ENCODE measurements around the gene WDR13.
"Not testable (repeated sequence)": the region's sequence is repeated elsewhere in the genome, so short reads cannot be mapped to it uniquely, and the experiment has no call there.

WDR13 gene

DNA sequence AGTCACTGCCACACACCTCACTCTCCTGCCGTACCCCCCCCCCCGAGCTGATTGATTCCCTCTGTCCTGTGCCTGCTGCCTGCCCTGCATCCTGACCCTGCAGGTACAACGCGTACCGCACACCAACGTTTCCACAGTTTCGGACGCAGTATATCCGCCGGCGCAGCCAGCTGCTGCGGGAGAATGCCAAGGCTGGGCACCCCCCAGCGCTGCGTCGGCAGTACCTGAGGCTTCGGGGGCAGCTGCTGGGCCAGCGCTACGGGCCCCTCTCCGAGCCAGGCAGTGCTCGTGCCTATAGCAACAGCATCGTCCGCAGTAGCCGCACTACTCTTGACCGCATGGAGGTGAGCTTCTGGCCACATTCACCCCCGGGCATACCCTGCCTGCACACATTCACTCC, 1.3 kb downstream of the WDR13 start:
- no peak for DNase-seq

DNA sequence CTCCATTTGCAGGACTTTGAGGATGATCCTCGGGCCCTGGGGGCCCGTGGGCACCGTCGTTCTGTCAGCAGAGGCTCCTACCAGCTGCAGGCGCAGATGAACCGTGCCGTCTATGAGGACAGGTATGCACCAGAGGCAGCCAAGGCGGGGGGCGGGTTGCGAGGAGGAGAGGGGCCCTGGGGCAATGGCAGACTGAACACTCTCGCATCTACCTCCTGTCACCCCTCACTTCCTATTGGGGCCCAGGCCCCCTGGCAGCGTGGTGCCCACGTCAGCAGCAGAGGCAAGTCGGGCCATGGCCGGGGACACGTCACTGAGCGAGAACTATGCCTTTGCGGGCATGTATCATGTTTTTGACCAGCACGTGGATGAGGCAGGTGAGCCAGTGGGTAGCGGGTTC, 2.0 kb downstream of the WDR13 start:
- DNase-seq = no peak

GRCh38 chrX:48600226-48600625, 2.9 kb downstream of the WDR13 start:
- DNase-seq = no peak

DNA sequence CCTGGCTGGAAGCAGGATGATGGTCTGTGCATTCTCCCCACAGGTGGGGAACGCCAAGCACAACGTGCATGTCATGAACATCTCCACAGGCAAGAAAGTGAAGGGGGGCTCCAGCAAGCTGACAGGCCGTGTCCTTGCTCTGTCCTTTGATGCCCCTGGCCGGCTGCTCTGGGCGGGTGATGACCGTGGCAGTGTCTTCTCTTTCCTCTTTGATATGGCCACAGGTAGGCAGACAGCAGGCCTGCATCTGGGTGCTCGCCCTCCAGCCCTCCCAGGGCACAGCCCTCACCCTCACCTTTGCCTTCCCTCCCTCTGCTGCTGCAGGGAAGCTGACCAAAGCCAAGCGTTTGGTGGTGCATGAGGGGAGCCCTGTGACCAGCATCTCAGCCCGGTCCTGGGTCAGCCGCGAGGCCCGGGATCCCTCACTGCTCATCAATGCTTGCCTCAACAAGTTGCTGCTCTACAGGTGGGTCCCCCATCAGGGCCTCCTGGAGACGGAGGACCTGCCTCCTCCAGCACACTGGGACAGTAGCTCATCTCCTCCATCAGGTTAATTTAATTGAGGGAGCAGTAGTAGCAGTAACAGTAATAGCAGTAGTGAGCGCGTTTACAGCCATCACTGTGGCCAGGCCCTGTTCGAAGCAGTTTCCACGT, 4.6 kb downstream of the WDR13 start:
- DNase-seq = no peak

- DNase-seq = no peak
These were observed 7.4 kb downstream of the WDR13 start for GRCh38 chrX:48604701-48605100.

- no peak for DNase-seq
These were observed 8.8 kb downstream of the WDR13 start for GRCh38 chrX:48606091-48606490.

- no peak for DNase-seq
These were observed 14.4 kb downstream of the WDR13 start for GRCh38 chrX:48611703-48612102.

DNA sequence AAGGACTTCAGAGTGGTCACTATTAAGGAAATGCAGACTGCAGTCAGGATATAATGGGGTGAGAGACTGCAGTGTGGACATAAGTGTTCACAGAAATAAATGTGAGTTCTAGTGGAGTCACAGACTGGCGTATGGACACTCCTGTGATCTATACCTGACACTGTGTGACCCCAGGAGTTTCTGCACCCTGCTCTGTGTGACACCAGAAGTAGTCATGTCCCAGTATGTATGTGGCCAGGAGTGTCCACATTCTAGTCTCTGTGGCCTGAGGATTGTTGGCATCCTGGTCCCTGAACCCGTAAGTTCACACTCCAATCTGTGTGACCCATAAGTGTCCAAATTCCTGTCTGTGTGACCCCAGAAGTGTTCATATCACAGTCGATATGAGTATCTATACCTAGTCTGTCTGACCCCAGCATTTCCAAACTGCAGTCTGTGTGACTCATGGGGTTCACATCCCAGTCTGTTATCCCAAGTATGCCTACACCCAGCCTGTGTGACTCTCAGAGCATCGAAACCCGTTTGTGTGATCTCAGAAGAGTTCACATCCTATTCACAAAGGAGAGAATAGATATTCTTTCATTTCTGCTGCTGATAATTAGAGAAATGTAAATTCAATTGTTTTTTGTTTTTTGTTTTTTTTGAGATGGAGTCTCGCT, 16.3 kb downstream of the WDR13 start:
- no peak for DNase-seq

DNA sequence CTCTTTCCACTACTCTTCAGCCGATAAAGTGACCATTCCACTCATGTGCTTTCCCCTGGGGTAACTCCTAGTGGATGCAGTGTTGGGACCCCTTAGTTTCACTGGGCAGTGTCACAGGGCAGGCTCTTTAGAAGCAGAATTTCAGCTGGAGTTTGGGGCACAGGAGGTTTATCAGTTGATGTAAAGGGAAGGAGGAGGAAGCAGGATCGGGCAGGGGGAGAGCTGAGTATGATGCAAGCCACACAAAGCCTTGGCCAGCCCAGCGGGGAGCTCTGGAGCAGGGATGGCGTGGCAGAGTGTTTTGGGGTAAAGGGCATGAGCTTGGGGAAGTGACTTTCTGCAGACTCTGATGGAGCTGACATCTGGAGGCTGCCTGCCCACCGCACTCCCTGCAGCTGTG, 19.3 kb downstream of the WDR13 start:
- DNase-seq = no peak

DNA sequence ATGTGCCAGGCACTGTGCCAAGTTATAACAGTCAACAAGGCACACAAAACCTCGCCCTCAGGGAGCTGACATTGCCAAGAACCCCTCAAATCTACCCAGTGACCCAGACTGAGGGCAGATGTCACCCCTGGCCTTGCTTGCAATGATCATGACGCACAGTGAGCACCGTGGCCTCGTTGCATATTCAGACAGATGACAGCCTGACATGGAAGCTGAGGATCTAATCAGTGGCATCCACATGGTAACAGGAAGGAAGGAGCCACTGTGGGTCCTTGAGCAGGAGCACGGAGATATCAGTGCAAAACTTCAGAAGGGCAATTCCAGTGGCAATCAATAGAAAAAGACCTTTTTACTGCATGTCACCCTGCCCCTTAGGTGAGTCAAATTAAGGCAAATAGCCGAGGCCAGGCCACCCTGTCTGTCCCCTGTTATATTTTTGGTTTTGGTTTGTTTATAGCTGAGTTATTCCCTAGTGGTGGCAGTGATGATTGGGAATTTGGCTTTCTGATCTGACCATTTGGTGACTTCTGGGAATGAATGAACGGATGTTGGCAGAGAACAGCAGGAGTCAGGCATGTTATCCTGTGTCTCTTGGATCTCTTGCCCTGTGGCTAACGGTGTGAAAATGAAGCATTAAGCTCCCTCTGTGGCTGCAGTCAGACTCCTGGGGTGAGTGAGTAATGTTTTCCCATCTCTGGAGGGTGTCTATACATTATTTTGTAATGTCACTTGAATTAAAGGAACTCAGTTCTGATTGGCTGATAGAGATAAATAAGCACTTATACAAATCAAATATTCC, 20.4 kb downstream of the WDR13 start:
- DNase-seq = no peak

DNA sequence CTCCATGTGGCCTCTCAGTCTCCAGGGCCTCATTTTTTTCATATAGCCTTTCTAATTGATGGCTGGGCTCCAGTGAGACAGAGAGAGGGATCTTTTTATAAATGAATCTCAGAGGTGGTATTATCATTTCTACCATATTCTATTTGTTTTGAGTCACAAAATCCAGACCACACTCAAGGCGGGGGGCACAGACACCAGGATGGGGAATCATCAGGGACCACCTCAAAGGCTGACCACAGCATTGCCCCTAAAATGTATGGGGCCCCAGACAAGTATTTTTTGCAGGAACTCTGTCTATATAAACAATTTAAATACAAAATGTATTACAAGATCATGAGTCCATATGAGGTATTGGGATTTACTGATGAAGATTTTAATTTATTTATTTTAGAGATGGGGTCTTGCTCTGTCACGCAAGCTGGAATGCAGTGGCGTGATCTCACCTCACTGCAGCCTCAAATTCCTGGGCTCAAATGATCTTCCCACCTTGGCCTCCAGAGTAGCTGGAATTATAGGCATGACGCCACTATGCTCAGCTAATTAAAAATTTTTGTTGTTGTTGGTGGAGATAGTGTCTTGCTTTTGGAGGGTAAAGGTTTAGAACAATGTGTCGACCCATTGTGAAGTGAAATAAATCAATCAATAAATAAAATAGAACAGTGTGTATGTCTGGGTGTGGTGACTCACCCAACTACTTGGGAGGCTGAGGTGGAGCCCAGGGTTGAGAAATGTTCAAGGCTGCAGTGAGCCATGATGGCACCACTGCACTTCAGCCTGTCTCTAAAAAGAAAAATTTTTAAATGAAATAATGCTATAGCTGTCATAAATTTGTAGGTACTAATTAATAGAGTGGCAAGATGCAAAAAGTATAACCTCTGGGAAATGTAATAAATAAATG, 29.4 kb downstream of the WDR13 start:
- no peak for DNase-seq

GRCh38 chrX:48631376-48632090, 34.2 kb downstream of the WDR13 start:
- peak; percentile 80 for DNase-seq

DNA sequence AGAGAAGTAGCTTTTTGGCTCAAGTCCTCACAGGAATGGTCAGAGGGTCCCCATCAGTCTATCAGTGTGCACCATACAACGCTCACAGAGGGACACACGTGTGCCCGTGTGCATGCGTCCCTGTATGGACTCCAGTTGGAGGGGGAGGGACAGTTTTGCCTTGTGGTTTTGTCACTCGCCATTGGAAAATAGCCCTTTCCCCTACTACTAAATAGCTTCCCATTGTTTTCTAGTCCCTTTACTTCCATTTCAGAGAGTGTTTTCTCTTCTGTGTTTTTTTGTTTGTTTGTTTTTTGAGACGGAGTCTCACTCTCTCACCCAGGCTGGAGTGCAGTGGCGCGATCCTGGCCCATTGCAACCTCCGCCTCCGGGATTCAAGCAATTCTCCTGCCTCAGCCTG, 34.9 kb downstream of the WDR13 start:
- no peak for DNase-seq

- no peak for DNase-seq
These were observed 39.0 kb downstream of the WDR13 start for GRCh38 chrX:48636301-48636700.

GRCh38 chrX:48636776-48637175, 39.5 kb downstream of the WDR13 start:
- DNase-seq = no peak

DNA sequence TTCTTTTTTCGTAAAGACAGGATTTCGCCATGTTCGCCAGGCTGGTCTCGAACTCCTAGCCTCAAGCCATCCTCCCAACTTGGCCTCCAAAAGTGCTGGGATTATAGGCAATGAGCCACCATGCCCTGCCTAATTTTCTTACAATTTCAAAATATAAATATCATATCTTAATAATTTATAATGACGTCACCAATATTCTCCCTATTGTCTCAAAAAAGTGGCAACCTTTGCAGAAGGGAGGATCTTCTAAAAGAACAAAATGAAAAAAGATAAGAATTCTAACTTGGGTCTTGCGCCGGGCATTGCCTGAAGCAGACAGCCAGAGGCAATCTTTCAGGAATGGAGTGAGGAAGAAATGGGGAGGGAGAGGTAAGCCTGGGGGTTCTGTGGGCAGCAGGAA, 48.4 kb downstream of the WDR13 start:
- no peak for DNase-seq

DNA sequence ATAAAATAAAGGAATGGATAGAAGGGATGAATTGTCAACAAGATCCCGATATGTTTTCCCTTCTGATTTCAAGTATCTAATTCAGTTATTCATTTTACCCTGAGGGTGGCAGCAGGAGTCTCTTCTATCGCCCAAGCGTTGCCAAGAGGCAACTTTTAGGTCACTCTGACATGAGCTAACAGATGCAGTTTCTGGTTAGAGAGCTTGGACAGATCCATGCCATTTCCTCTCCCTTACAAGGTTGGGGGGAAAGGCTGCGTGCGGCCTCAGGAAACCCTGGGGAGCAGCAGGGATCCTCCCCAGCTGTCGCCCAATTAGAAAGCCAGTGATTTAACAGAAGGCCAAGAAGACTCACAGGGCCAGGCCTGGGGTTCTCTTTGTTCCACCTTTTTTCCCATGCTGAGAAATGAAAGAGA, 51.1 kb downstream of the WDR13 start:
- peak; percentile 53 for DNase-seq

DNA sequence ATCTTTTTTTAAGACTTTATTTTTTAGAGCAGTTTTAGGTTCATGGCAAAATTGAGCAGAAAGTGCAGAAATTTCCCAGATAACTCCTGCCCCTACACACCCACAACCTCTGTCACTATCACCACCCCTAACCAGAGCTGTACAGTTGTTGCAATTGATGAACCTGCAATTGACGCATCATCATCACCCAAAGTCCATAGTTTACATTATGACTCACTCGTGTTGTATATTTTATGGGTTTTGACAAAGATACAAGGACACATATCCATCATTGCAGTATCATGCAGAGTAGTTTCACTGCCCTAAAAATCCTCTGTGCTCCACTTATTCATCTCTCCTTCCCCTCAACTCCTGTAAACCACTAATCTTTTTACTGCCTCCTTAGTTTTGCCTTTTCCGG, 51.8 kb downstream of the WDR13 start:
- no peak for DNase-seq

DNA sequence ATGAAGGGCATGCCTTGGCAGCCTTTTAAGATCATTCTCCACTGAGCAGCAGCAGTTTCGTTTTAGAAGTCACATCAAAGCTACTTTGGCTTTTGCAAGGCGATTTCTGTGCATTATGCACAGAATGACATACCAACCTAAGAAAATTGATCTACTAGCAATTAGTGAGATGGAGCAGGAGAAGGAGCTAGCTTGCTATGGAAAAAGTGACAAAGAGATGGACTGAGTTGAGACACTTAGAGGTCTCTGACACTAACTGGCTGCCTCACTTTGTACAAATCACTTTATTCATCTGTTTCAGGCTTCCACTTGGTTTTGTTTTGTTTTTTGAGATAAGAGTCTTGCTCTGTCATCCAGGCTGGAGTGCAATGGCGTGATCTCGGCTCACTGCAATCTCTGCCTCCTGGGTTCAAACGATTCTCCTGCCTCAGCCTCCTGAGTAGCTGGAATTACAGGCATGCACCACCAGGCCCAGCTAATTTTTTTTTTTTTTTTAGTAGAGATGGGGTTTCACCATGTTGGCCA, 54.8 kb downstream of the WDR13 start:
- DNase-seq = not testable (repeated sequence)

DNA sequence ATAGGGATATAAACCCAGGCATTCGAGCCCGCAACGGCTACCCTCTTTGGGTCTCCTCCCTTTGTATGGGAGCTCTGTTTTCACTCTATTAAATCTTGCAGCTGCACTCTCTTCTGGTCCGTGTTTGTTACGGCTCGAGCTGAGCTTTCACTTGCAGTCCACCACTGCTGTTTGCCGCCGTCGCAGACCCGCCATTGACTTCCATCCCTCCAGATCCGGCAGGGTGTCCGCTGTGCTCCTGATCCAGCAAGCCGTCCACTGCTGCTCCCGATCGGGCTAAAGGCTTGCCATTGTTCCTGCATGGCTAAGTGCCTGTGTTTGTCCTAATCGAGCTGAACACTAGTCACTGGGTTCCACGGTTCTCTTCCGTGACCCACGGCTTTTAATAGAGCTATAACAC, 57.5 kb downstream of the WDR13 start:
- DNase-seq = not testable (repeated sequence)

Data from retina (tissue), 1 donor.